Caco-2 (cell line): ENCODE measurements around the gene LAMP5. TPM values are rescaled to one million over a fixed set of nuclear protein-coding genes. Genes with fewer than 3 reads are reported as not detected.

Experiments
- BruUV-seq: library from RNA; stranded (reverse); fragments of 400-500 nt; replicated peaks from 2 replicates; lab custom pipeline; 2021; lab: Mats Ljungman, UMichigan
- CTCF ChIA-PET: fragments of 300-600 bp; sonication (Branson Sonifier 250); formaldehyde crosslinking; loops from one replicate; lab custom pipeline; 2022; ENCODE audit warnings: antibody characterized with exemption; lab: Charles Lee
- POLR2A ChIA-PET: fragments of 300-600 bp; sonication (Branson Sonifier 250); formaldehyde crosslinking; loops from one replicate; lab custom pipeline; 2022; ENCODE audit warnings: antibody characterized with exemption; lab: Charles Lee
- DNase-seq, 2 experiments: peaks; one replicate each; pipeline versions ENCODE4 v3.0.0 to v3.0.0-alpha.2; 2020 to 2022
- H3K27me3 ChIP-seq: replicated peaks from 2 replicates; pipeline ENCODE4 v1.6.0; 2011; ENCODE audit warnings: low read length; ENCODE audit not compliant: control insufficient read depth, insufficient read depth
- H3K36me3 ChIP-seq: 2 replicates; pipeline ENCODE4 v1.5.1; 2011; ENCODE audit warnings: low read length; ENCODE audit not compliant: control insufficient read depth, insufficient read depth
- H3K4me1 ChIP-seq: fragments of 250-450 bp; sonication (Bioruptor Pico); 2 replicates; pipeline ENCODE4 v1.5.1; 2020; ENCODE audit warnings: mild to moderate bottlenecking
- H3K4me3 ChIP-seq: 2 replicates; pipeline ENCODE4 v1.5.1; 2011; ENCODE audit warnings: low read depth, mild to moderate bottlenecking, control low read depth, low read length
- H3K9me3 ChIP-seq: fragments of 250-450 bp; sonication (Bioruptor Pico); 2 replicates; pipeline ENCODE4 v1.5.1; 2020; ENCODE audit warnings: mild to moderate bottlenecking, moderate library complexity
- H3K27ac Mint-ChIP-seq: one replicate; pipeline ENCODE4 v1.8.0; 2022; ENCODE audit warnings: mixed read lengths; ENCODE audit not compliant: unreplicated experiment
- H3K27me3 Mint-ChIP-seq: one replicate; pipeline ENCODE4 v1.8.0; 2022; ENCODE audit warnings: mixed read lengths; ENCODE audit not compliant: insufficient read depth, unreplicated experiment
- H3K36me3 Mint-ChIP-seq: one replicate; pipeline ENCODE4 v1.8.0; 2022; ENCODE audit warnings: mild to moderate bottlenecking, mixed read lengths; ENCODE audit not compliant: insufficient read depth, unreplicated experiment
- H3K4me1 Mint-ChIP-seq: one replicate; pipeline ENCODE4 v1.8.0; 2022; ENCODE audit warnings: low read depth, mixed read lengths; ENCODE audit not compliant: unreplicated experiment
- H3K4me3 Mint-ChIP-seq: one replicate; pipeline ENCODE4 v1.8.0; 2022; ENCODE audit warnings: mild to moderate bottlenecking, moderate library complexity, mixed read lengths; ENCODE audit not compliant: unreplicated experiment
- H3K9me3 Mint-ChIP-seq: one replicate; pipeline ENCODE4 v1.8.0; 2022; ENCODE audit warnings: mixed read lengths; ENCODE audit not compliant: unreplicated experiment
- CTCF ChIP-seq, 2 experiments: fragments of 200-600 bp in 1 of 2; IDR thresholded peaks; 1 replicate in 1 of 2; 2 replicates in 1 of 2; pipeline versions ENCODE4 v1.5.1 to v1.8.0; 2011 to 2022; ENCODE audit warnings: antibody characterized with exemption in 1 of 2, control low read depth in 1 of 2, inconsistent platforms in 1 of 2, low read depth in 1 of 2, low read length in 1 of 2, mild to moderate bottlenecking in 1 of 2, moderate library complexity in 1 of 2; ENCODE audit not compliant: insufficient read depth in 1 of 2, severe bottlenecking in 1 of 2, unreplicated experiment in 1 of 2
- intact Hi-C: fragments of 100-400 bp; cut with micrococcal nuclease; formaldehyde crosslinking; loops from one replicate; pipeline ENCODE4 v1.10.0; 2022; ENCODE audit not compliant: unreplicated experiment
- total RNA-seq: library from RNA; stranded (reverse); gene quantifications from 2 replicates; pipeline ENCODE4 v1.2.3, GENCODE V29; 2022

LAMP5 gene
- total RNA-seq, 1 experiment from 2014 or later = not detected

GRCh38 chr20:9550283-9550682 lies 35.9 kb downstream of the LAMP5 start:
- Mint-ChIP-seq H3K9me3 (no peaks in the 10 kb centered on the region), H3K4me1 (no peaks in the 10 kb centered on the region), H3K36me3 (no peaks in the 10 kb centered on the region), H3K27me3 (peaks cover 10% of the 10 kb centered on the region), H3K4me3 (no peak overlapping the region), H3K27ac (no peak overlapping the region)
- intact Hi-C loops = no loop called here
- BruUV-seq = no TSS peak
- ChIA-PET CTCF (no interaction called here), POLR2A (no interaction called here)
- H3K9me3 ChIP-seq = no peaks in the 10 kb centered on the region
- H3K4me3 ChIP-seq = no peak overlapping the region
- no peak for TF ChIP-seq CTCF (IDR thresholded peaks at IDR 0.05; ENCODE audit: insufficient read depth in 1 of 2, low read depth in 1 of 2, low read length in 1 of 2, severe bottlenecking in 1 of 2, unreplicated experiment in 1 of 2)
- H3K36me3 ChIP-seq = no peaks in the 10 kb centered on the region
- H3K27me3 ChIP-seq = no peaks in the 10 kb centered on the region
- no peak for DNase-seq
- no peaks in the 10 kb centered on the region for H3K4me1 ChIP-seq

- Mint-ChIP-seq H3K4me1 (no peaks in the 10 kb centered on the region), H3K27me3 (peaks cover 7% of the 10 kb centered on the region), H3K9me3 (no peaks in the 10 kb centered on the region), H3K36me3 (no peaks in the 10 kb centered on the region), H3K4me3 (no peak overlapping the region), H3K27ac (no peak overlapping the region)
- Histone ChIP-seq H3K4me3 (no peak overlapping the region), H3K4me1 (no peaks in the 10 kb centered on the region), H3K27me3 (no peaks in the 10 kb centered on the region), H3K36me3 (no peaks in the 10 kb centered on the region), H3K9me3 (no peaks in the 10 kb centered on the region)
- intact Hi-C loops = no loop called here
- no peak for DNase-seq
- TF ChIP-seq CTCF (IDR thresholded peaks at IDR 0.05; ENCODE audit: insufficient read depth in 1 of 2, low read depth in 1 of 2, low read length in 1 of 2, severe bottlenecking in 1 of 2, unreplicated experiment in 1 of 2) = no peak
- BruUV-seq = no TSS peak
- POLR2A ChIA-PET = no interaction called here
- CTCF ChIA-PET = no interaction called here
Observed at GRCh38 chr20:9550871-9551270, 36.5 kb downstream of the LAMP5 start.

- Histone ChIP-seq H3K9me3 (no peaks in the 10 kb centered on the region), H3K27me3 (no peaks in the 10 kb centered on the region), H3K4me3 (no peak overlapping the region), H3K4me1 (no peaks in the 10 kb centered on the region), H3K36me3 (no peaks in the 10 kb centered on the region)
- no peaks in the 10 kb centered on the region for H3K36me3 Mint-ChIP-seq
- no peak for DNase-seq
- intact Hi-C loops = no loop called here
- H3K4me1 Mint-ChIP-seq = no peaks in the 10 kb centered on the region
- no TSS peak for BruUV-seq
- H3K9me3 Mint-ChIP-seq = no peaks in the 10 kb centered on the region
- no peak for TF ChIP-seq CTCF (IDR thresholded peaks at IDR 0.05; ENCODE audit: insufficient read depth in 1 of 2, low read depth in 1 of 2, low read length in 1 of 2, severe bottlenecking in 1 of 2, unreplicated experiment in 1 of 2)
- H3K4me3 Mint-ChIP-seq = no peak overlapping the region
- POLR2A ChIA-PET = no interaction called here
- no peak overlapping the region for H3K27ac Mint-ChIP-seq
- H3K27me3 Mint-ChIP-seq = peaks cover 5% of the 10 kb centered on the region
- CTCF ChIA-PET = no interaction called here
Observed at GRCh38 chr20:9551808-9552550, 37.6 kb downstream of the LAMP5 start.
